Left kidney (tissue), 2 donors: ENCODE measurements around the gene CA7. TPM values are rescaled to one million over a fixed set of nuclear protein-coding genes. Genes with fewer than 3 reads are reported as not detected.
"Not testable (repeated sequence)": the region's sequence is repeated elsewhere in the genome, so short reads cannot be mapped to it uniquely, and the experiment has no call there.

Experiments used
- DNase-seq: peaks from one replicate; pipeline ENCODE4 v3.0.0-alpha.2; 2013
- polyA plus RNA-seq: library from polyadenylated mRNA; unstranded; fragments of 120-200 nt; gene quantifications from one replicate; pipeline ENCODE4 v1.2.1, GENCODE V29; 2013; ENCODE audit not compliant: insufficient read length

CA7 gene
- polyA plus RNA-seq, 1 donor, result 0.65 TPM

DNA sequence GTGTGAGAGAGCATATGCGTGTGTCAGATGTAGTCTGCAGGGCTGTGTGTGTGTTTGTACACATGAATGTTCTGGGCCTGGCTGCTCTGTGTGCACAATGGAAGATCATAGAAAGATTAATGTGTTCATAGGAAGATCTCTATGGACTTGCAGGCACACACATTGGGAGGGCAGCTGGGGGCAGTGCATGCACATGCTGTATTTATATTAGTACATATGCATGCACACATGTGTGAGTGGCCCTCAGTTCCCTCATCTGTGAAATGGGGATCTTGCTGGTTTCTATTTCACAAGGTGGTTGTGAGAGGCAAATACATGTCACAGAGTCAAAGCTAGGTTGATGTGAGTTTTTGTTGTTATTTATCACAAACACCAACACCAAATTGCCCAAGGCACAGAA, 2.1 kb downstream of the CA7 start:
- DNase-seq, result no peak

DNA sequence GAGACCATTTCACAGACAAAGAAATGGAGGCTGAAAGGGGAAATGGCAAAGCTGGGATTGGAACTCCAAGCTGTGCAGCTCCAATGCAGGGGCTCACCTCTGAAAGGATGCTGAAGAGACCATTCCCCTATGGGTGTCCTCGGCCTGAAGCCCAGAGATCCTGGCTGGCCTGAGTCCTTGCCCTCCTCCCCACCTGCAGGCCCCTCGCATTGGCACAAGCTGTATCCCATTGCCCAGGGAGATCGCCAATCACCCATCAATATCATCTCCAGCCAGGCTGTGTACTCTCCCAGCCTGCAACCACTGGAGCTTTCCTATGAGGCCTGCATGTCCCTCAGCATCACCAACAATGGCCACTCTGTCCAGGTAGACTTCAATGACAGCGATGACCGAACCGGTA, 2.6 kb downstream of the CA7 start:
- no peak for DNase-seq

- DNase-seq, result no peak
These were observed 3.4 kb downstream of the CA7 start for GRCh38 chr16:66847533-66848067.

DNA sequence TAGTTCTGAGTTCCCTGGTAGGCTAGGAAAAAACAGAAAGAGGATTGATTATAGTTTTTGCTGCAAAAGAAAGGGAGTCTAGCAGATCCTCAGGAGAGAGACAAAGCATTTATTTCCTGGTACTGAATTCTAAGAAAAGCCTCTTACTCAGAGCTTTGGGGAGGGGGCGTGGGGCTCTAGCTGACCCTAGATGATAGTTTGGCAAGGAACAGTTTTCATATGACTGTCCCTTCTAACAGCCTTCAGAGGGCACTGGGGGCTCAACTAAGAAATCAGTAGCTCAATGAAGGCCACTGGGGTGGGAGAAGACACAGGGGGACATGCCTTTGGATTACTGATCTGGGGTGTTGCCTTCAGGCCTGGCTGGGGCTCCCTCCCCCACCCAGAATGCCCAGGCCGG, 4.0 kb downstream of the CA7 start:
- DNase-seq, result no peak

DNA sequence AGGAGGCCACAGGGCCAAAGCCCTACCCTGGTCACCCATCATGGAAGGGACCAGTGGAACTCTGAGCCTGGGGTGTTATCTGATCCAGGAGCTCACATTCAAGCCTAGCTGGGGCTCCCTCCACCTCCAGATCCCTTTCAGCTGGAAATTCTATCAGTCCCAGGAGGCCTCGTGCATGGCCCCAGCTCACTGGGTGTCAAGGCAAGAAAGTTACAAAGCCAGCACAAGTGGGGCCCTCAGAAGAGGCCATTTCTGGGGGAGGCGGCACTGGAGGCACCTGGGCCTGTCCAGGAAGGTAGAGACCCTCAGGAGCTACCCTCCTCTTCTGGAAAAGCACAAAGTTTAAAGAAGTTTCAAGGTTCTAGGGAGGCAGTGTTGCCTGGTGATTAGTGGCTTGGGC, 4.8 kb downstream of the CA7 start:
- DNase-seq, result no peak

GRCh38 chr16:66849549-66849948, 5.3 kb downstream of the CA7 start:
- no peak for DNase-seq

- no peak for DNase-seq
These were observed 6.1 kb downstream of the CA7 start for GRCh38 chr16:66850115-66850815.

DNA sequence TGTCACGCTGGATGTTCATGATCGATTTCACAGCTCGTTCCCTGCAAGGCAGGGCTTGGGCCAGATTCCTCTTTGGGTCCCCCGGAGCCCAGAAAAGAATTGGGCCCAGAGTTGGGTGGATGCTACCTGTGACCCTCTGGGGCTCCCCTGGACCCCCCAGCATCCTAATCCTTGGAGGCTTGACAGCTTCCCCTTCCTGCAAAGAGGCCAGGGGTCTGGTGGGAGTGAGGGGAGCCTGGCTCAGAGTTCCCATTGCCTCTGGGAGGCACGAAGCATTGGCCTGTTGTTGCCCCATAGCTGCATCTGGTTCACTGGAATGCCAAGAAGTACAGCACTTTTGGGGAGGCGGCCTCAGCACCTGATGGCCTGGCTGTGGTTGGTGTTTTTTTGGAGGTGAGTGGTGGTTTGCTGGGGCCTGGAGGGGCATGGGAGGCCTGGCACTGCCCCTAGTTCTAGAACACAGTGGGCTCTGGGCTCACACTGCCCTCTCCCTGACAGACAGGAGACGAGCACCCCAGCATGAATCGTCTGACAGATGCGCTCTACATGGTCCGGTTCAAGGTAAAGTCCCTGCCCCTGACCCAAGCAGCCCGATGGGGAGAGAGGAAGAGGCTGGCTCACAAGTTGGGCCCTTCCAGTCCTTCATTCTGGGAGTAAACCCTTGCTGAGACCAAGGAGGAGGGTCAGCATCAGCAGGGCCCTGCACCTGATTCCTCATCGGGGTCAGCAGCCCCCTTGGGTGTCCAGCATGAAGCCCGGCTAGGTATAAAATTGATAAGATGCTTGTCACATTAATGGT, 7.2 kb downstream of the CA7 start:
- DNase-seq, result no peak

DNA sequence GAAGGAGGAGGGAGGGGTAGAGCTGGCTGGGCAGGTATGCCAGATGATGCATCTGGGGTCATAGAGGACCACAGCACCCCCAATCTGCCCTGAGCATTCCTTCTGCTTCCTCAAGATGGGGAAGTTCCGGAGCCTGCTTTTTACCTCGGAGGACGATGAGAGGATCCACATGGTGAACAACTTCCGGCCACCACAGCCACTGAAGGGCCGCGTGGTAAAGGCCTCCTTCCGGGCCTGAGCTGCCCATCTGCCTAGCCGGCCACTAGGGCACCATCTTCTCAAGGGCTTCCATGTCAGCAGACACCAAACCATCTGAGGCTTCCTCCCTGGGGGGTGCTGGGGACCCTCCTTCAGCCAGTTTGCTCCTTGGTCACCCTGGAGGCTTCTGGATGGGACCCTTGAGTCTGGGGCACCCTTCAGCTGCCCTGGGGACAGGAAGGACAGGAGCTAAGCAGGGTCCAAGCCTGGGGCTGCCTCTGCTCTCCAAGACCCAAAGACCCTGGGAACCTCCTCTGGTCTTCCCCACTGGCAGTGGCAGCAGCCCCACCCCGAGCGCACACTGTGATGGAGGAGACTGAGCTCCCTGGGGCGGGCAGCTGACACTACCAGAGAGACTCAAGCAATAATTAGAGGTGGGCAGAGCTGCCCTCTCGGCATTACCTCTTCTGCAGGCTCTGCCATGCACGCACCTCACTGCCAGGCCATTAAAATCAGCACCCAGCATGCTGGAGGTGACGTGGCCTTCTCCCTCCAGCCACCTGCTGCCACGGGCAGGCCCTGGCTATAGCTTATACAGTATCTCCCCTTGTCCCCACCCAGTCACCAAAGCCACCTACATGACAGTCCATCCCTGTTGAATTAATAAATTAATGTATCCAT, 9.3 kb downstream of the CA7 start:
- DNase-seq, result no peak

DNA sequence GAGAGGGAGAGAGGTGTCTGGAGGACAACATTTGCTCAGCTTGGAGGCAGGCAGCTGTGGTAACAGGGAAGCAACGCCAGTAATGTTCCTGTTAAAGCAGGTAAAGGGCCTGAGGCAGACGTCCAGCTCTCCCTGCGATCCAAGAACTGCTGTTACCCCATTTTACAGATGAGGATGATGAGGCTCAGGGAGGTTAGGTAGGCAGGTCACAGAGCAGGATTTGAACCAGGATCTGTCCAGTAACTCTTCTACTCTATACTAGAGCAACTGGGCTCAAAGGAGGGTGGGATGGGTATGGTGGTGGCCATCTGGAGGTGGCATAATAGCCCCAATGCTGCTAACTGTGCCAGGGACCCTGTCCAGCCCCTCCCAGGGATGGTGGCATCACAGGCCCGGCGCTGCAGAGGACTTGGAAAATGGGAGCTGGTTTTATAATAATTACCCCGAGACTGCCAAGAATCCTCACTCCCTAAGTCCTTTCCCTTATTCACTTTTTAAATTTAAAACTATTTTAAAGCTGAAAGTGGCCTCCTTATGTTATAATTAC, 12.0 kb downstream of the CA7 start:
- no peak for DNase-seq

DNA sequence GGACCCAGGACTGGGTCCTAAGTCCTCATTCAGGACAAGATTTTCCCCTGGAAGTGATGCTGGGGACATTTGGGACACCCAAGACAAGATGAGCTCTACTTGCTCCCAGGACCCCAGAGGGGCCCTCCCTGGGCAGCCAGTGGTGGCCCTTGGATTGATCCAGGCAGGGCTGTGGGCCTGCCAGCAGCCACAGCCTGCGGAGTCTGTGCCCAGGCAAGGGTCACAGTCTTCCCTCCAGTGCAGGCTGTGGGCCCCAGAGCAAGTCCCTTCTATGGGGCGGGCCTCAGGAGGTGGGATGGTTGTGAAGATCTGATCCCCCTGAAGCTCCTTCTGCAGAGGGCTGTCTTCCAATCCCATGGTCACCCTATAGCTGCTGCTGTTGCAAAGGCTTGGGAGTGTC, 12.6 kb downstream of the CA7 start:
- no peak for DNase-seq

GRCh38 chr16:66857437-66857836, 13.2 kb downstream of the CA7 start:
- no peak for DNase-seq

DNA sequence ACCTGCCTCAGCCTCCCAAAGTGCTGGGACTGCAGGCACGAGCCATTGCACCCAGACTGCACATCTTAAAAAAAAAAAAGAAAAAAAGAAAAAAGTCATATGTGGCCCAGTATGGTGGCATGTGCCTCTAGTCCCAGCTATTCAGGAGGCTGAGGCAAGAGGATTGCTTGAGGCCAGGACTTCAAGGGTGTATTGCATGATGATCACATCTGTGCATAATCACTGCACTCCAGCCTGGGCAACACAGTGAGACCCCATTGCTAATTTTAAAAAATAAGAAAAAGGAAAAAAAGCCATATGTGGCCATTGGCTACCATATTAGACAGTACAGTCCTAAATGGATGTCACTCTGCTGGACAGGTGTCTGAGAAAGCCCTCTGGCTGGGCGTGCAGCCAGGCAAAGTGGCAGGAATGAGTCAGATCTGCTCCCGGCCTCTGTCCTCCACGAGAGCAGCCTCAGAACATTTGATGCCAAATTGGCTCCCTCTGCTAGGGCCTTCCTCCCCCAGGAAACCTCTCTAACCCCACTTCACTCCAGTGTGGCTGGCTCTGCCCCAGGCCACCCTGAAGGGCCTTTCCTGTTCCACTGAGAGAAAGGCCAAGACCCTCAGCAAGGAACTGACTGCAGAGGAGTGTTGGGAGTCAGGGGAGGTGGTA, 14.7 kb downstream of the CA7 start:
- DNase-seq, result no peak

- DNase-seq, result no peak
These were observed 15.3 kb downstream of the CA7 start for GRCh38 chr16:66859397-66860068.

DNA sequence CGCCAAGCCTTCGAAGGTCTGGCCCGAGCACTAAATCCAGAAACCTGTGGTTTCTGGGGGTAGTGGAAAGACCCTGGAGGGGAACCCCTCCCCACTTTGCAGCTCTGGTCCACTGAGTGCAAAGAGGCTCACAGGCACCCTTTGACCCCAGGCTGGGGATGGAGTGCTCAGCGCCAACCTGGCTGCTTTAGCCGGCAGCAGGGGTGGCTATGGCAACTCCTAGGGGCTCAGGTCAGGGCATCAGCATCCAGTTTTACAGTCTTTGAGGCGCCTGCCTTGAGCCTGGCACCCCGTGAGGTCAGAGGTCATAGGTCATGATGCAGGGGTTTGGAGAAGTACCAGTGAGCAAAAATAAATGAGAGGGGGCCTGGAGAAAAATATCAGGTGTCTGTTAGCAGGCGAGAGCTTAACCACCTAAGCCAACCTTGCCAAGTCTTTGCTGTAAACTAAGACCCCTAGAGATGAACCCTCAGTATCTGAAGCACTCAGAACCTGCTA, 17.9 kb downstream of the CA7 start:
- DNase-seq, result no peak

DNA sequence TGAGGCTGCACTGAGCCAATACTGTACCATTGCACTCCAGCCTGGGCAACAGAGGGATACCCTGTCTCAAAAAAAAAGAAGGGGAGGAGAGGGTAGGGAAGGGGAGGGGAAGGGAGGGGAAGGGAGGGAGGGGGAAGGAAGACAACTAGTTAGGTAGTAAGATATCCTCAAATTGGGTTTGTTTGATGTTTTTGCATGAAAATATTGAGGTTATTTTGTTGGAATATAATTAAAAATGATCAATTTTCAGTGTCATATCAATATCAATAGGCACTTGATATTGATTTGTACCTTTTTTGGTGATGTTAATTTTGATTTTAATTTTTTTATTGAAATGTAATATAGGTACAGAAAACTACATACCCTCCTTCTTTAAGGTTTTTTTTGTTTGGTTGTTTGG, 19.5 kb downstream of the CA7 start:
- DNase-seq, result no peak

- DNase-seq, result no peak
These were observed 25.2 kb downstream of the CA7 start for GRCh38 chr16:66869424-66869823.

DNA sequence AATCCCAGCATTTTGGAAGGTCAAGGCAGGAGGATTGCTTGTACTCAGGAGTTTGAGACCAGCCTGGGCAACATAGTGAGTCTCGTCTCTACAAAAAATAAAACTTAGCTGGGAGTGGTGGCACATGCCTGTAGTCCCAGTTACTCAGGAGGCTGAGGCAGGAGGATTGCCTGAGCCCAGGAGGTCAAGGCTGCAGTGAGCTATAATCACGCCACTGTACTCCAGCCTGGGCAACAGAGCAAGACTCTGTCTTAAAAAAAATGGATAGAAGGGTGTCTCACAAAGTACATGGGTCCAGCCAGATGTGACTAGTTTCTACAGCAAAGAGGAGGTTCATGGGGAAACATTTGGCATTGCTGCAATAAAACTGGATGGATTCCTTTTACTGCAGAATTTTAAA, 27.1 kb downstream of the CA7 start:
- DNase-seq, result not testable (repeated sequence)

DNA sequence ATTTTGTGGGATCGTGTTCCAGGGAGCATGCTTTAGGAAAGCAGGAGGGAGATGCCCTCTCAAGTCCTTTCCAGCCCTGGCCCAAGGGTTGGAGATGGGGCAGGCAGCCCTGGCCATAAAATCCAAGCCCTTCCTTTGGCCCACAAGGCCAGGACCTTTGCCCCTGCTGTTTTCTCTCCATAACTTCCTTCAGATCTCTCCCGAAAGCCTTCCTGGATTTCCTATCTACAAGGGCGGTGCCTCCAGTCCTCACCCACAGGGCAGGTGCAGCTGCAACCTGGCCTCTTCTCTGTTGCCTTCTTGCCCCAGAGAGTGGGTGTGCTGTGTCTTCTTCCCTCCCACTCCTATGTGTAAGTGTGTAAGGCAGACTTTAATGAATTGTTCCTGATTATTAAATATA, 27.6 kb downstream of the CA7 start:
- DNase-seq, result no peak

- DNase-seq, result no peak
These were observed 28.3 kb downstream of the CA7 start for GRCh38 chr16:66872559-66872942.
